Stimulated activated naive CD8-positive, alpha-beta T cell treated with anti-CD3 and anti-CD28 coated beads, Interleukin-15, Interleukin-2, amounts not matched to agents 100 U/mL and 50 U/mL, for 24 hours (primary cell): ENCODE measurements around the gene SCNN1A.
A peak's percentile ranks its signal among the peaks of the same experiment; 100 is the strongest.
"Not testable (repeated sequence)": the region's sequence is repeated elsewhere in the genome, so short reads cannot be mapped to it uniquely, and the experiment has no call there.

Experiments used
- ATAC-seq: fragments of 150-1000 bp; cut with Tn5 transposase; one replicate; pipeline ENCODE4 v1.10.0; 2021
- DNase-seq: peaks from one replicate; pipeline ENCODE4 v3.0.0; 2021

SCNN1A gene

DNA sequence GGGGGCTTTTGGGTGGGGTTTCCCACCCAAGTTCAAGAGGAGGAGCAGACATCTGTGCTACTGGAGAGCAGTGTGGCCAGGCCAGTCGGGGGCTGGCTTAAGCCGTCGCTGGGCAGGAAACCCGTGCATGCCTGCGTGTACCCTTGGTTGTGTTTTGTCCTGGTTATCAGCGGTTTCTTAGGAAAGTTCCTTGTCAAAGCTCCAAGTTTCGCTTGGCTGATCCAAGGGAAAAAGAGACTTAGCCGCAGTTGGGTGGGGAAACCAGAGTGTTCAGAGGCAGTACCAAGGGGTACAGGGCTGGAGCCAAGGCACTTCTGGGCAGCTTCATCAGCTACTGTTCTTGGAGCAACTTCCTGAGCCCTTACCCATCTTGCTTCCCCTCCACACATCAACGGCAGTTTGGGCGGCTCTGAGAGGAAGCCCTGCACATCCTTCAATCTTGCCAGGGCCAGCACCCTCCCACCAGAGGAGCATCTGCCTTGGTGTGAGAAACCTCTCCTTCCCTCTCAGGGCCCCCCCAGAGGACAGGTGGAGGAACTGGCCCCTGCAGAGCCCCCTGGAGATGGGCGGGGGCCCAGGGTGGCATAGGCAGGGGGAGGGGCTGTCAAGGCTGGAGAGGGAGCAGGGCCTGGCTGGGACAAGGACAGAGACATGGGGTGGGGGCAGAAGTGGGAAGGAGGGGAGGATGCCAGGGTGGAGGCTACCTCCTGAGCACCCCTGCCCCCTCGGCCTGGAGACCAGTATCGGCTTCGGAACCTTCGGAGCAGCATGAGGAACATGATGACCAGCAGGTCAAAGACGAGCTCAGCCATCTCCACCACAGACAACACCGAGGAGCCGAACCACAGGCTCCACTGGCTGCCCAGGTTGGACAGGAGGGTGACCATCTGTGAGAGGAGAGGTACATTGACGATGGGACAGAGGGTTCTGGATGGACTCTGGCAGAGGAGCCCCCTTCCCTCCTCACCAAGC, 27.7 kb downstream of the SCNN1A start:
- ATAC-seq (no peak), DNase-seq (no peak)

DNA sequence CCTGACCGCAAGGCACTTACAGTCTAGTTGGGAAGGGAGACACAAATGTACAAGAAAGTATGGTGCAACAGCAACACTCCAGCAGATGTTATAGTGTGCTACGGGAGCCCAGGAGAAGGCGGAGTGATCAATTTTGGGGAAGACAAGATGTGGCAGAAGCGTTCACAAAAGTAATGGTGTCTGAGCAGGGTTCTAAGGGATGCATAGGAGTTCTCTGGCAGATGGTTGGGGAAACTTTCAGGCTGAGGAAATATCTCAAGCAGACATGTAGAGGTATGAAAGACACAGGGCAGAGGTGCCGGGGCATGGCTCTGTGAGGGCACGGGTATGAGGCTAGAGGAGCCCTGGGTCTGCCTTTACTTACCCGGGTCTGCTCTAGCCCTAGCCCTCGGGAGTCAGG, 28.4 kb downstream of the SCNN1A start:
- ATAC-seq (no peak), DNase-seq (no peak)

DNA sequence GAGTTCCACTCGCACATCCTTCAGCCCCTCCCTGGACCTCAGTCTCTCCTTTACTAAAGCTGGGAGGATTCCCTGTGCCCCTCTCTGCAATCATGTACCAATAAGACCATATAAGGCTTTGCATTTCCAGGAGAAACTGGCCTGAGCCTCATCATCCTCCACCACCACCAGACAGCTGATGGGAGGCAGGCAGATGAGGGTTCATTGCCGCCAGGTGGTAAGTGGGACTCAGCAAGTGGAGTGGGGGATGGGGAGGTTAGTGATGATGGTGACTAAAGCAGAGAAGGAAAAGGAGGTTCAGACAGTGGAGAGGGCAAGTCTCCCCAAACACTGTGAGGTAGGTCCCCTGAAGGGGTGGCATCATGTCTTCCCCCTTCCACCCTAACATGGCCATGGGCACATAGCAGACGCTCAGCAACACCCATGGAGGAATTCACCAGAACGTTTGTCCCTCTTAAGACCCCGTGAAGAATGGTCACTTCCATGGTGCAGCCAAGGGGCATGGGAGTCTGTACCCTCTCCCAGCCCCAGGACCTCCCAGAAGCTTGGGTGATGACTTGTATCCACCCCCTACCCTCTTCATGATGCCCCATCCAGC, 29.0 kb downstream of the SCNN1A start:
- DNase-seq (no peak), ATAC-seq (no peak)

DNA sequence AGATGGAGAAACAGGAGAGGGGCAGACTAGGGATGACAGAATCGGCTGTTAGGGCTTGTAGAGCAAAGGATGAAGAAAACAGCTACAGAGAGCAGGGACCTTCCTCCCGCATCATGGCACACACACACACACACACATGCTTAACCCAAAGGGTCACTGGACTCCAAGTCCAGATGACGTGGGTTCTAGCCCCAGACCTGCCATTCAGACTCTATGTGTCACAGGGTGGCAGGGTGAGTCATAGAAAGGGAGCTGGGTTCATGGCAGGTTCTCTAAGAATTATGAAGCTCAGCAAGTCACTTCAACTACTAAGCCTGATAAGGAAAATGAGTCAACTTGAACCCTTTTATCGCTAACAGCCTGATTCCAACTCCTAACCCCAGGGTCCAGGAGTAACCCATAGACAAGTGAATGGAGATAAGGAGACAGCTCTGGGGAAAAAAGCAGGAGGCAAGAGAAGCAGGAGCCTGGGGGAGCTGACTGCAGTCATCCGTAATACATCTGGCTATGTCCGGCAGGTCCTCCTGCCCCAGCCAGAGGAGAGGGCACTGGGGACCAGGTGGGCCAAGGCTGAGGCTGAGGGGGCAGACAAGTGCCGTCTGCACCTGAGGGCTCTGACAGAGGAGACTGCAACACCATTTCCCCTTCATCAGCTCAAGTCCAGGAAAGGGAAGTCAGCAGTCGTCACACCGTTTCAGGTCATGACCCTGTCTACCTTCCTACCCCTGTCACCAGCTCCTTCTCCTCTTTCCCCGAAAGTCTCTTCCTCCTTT, 29.9 kb downstream of the SCNN1A start:
- ATAC-seq (peak; percentile 80), DNase-seq (peak; percentile 64)

DNA sequence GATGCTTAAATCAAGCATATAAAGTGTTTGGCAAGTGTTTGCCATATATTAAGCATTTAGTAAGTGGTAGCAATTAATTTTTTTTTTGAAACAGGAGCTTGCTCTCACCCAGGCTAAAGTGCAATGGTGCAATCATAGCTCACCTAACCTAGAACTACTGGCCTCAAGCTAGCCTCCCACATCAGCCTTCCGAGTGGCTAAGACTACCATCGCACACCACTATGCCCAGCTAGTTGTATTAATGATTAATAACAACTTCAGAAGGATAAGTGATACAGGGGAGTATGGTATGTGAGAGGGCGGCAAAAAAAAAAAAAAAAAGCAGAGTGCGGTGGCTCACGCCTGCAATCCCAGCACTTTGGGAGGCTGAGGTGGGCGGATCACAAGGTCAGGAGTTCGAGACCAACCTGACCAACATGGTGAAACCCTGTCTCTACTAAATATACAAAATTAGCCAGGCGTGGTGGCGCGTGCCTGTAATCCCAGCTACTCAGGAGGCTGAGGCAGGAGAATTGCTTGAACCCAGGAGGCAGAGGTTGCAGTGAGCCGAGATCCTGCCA, 31.2 kb downstream of the SCNN1A start:
- not testable (repeated sequence) for DNase-seq, ATAC-seq

DNA sequence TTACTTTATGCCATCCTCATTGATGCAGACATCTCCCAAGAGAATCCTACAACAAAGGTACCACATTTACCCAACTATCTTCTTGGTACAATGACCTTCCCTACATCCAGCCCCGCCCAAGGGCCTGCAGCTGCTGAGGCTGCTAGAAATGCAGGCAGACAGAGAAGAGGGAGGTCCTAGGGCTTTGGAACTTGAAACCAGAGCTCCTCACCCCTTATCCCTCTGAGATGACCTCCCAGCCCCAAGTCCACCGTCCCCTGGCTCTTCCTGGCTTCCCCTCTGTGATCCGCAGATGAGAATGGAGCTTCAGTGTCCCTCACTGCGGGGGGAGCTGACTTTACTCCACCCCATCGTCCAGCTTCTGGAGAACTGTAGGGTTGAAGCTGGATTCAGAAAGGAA, 31.8 kb downstream of the SCNN1A start:
- DNase-seq (no peak), ATAC-seq (no peak)

DNA sequence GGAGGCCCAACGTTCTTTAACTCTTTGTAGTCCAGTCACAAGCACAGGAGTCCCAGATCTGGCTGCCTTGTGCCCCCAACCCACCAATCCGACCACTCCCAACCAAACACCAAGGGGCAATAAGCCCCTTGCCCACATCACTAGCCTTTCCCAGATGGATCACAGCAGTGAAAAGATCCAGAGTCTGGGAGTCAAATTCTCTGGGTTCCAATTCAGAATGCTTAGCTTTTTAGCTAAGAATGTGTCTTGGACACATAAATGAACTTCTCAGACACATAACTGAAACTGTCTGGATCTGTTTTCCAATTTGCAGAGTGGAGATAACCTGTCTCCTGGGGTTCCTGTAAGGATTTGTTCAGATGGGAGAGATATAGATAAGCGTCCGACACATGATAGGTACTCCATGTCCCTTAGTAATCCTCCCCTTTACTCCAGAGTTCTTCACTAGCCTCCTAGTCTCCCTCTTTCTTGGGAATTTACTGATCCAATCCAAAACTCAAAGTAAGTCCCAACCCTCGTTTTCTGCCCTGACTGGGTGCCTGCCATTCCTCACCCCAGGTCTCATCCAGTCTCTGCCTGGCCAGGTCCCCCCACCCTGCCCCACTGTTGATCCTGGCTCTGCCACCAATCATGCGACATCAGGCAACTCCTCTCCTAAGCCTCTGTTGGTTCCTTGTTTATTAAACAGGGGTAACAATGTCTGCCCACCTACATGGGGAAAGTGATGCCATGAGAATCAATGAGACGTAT, 33.0 kb downstream of the SCNN1A start:
- DNase-seq (no peak), ATAC-seq (no peak)

DNA sequence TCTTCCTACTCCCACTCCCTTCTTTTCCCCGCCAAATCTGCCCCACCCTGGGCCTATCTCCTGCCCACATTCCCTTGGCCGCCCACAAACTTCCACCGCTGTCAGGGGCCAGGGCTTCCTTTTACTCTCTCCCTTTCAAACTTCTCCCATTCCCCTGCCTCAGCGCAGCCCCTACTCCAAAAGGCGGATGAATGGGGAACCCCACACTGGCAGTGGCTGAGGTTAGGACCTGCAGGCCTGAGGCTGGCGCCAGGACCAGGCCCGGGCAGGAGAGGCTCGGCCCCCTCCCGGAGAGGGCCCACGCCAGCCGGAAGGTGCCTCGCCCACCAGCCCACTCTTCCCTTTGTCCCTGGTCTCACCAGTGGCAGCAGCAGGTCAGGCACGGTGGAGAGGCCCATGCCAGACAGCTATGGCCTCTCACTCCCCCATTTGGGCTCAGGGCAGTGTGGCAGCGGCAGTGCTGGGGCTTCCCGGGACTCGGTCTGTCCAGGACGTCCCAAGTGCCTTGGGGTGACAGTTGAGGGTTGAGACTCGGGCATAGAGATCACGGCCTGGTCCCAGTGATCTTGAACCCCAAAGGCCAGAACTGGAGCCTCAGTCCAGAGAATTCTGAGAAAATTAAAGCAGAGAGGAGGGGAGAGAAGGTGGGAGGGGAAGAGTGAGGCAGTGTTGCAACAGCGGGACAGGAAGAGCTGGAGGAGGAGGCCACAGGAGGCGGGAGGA, 33.8 kb downstream of the SCNN1A start, which contains the start of gene TNFRSF1A:
TSS of gene TNFRSF1A (minus strand) at position 660 of the 723 bp plus-strand sequence. CDS start at position 398, 262 bp downstream.
- DNase-seq (peak; percentile 55), ATAC-seq (peak; percentile 55)

DNA sequence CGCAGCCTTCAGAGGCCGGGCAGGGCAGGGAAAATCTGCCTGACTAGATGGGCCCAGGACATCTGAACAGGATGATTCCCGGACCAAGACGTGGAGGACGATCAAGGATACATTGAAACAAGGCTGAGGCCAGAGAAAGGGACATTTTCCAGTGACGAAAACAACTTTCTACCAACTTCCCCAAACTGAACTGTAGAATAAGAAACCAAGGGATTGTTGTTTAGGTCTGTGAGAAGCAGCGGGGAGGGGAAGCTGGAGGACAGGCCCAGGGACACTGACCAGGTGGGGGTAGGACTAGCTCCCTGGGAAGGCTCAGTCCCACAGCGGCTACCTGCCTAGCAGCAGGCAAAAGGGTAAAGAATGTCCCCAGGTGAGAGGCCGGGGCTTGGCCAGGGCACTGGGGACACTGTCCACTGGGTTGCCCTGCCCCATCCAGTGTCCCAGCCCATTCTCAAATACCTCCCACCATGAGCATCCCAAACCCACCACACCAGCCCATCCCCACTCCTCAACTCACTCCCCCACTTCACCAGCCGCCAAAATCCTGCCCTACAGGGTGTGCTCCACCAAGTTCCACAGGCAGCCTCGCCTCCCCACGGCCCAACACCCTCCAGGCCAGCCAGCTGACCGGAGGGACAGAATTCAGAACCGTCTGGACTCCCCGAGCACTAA, 34.5 kb downstream of the SCNN1A start:
- ATAC-seq (no peak), DNase-seq (no peak)

DNA sequence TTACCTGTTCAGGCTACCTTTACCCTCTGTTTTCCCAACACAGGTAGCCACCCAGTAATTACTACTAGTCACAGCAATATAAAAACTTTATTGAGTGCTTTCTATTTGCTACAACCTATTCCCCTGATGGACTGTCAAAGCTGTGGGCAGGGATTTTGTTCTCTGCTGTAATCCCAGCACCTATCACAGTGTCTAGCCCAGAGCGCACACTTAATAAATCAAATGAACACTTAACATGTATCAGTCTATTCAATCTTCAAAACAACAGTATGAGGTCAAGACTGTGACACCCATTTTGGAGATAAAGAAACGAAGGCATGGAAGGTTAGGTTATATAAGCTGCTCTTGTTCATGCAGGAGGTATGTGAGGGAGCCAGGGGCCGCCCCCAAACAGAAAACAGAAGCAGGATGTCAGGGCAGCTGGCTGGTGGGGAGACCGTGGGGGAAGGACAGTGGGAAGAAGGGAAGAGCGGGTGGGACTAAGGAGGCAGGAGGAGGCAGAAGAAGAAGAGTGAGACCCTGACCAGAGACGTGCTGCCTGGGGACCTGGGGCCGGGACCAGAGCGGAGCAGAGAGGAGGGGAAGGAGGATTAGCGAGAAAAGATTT, 35.2 kb downstream of the SCNN1A start:
- DNase-seq (no peak), ATAC-seq (no peak)

DNA sequence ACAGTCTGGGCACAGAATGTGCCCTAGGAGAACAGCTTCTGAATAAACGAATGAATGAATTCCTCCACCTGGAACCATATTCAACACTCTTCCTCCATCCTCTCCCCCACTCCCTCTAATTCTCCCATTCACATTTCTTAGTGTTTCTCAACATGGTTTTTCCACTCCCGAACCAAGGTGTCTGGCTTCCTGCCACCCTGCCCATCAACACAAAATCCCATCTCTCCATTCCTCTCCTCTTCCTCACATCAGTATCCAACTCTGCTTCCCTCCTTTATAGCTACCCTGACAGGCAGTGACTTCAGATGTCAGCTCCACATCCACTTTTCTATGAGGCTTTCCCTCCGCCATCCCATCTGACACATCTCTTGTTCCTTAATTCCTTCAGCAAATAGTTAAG, 36.4 kb downstream of the SCNN1A start:
- ATAC-seq (no peak), DNase-seq (no peak)

DNA sequence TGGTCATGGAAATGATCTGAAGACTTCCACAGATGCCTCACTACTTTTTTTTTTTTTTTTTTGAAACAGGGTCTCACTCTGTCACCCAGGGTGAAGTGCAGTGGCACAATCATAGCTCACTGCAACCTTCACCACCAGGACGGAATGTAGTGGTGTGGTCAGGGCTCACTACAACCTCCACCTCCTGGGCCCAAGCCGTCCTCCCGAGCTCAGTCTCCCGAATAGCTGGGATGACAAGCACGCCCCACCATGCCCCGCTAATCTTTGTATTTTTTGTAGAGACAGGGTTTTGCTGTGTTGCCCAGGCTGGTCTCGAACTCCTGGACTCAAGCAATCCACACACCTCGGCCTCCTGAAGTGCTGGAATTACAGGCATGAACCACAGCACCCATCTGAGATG, 36.8 kb downstream of the SCNN1A start:
- DNase-seq, ATAC-seq: not testable (repeated sequence)

DNA sequence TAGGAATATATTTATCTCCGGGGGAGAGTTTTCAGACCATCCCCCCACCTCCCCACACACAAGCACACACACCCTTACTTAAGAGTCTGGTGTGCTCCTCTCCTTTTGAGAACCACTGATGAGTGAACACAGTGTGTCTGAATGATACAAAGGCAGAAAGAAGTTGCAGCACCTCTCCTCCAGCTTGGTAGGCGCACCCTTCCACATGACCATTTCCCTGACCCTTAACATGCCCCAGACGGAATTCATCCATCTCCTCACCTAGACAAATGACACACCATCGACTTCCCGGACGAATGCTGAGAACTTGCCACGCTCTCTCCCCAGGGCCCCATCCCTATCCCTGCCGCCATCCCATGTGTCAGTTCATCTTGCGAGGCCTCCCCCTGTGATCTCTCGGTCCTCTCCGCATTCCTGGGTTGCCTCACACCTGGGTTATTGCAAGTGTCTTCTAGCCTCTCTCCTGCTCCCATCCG, 37.4 kb downstream of the SCNN1A start:
- no peak for ATAC-seq
- no peak for DNase-seq

DNA sequence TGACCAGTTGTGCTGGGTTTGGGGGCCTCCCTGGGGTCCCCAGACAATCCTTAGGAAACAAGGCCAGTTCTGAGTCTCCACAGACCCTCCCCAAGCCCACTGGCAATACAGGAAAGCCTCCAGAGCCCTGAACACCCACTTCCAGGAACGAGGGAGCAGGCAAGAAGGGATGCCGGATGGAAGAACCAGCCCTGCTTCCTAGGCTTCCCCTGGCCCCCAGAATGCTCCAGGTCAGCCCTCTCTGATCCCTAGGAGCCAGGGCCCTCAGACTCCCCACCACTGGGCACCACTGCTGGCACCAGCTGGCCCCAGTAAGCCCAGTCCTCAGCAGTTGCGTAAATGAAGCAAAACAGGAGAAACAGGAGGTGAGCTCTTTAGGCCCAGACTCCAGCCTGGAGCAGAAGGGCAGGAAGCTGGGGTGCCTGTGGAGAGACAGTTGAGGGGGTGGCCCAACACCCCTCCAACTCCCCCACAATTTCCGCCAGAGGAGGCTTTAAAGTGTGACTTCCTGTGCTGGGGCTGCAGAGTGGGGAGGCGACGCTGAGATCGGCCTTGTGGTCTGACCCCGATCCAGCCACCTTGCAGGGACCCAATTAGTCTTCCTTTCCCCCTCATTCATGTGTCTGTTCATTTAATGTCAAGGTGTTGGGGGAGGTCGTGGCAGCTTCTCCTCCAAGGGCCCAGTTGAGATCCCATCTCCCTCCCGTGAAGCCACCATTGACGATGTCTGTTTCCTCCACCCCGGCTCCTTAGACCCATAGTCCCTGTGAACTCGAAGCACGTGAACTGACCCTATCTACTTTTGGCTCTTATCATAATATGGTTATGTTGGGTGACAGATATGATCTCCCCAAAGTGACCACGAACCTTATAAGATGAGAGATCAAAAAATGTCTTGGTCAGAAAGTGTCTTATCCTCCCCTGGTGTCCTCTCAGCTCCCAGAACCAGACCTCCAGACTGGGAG, 38.2 kb downstream of the SCNN1A start:
- peak; percentile 65 for DNase-seq
- ATAC-seq, result no peak

DNA sequence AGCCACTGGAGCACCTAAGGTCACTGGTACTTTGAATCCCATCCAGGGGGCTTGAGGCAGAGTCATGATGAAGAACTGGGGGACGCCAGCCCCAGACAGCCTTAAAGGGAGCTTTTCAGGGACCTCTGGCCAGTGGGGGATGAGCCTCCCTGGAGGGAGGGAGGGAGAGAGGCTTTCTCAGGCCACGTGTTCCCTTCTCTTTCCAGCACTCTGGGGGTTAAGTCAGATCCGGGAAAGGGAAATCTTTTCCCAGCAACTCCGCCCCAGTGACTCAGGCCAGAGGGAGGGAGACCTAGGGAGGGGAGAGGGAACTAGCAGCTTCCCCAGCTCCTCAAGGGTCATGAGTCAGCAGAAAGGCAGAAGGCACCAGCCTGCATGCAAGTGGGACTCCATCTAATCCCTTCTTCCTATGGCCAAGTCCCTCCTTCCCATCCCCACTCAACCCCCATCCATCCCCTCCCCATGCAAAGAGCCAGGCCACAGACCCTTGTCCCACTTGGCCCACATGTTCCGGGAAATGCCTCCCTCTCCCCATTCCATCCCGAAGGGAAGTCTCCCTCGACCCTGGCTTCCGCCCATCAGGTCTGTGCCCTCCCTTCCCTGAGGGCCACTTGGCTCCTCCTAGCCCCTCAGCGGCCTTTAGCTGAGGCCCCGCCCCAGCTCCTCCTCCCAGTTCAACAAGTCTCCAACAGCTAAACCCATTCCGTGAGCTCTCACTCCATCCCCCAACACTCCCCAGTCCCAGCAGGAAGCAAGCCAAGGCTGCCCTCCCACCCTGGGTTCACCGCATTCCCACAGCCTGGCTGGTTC, 39.1 kb downstream of the SCNN1A start:
- DNase-seq, result peak; percentile 77
- ATAC-seq, result peak; percentile 50

DNA sequence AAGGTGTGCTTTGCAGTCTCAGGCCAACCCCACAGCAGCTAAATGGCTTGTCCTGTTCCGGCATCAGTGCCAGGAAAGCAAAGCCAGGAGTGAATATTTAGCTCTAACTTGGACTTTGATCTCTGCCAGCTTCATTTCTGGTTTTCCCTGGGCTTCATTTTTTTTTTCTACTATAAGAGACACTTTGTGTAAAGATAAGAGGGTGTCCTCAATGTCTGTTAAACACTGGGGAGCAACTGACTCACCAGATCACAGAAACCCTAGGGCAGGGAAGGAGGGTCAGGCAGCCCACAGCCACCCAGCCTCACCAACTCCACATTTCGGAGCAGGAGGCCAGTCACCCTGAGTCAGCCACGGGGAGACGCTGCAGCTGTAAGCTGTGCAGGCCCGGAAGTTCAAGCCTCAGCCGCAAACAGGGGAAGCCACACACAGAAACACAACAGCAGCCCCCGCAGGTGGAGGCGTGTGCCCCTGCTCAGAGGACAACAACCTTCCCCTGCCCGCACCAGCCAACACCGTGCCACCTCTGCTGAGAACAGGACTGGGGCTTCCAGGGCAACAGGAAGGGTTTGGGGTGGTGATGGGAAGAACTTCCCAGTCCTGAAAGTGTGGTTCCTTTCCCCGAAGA, 39.8 kb downstream of the SCNN1A start:
- peak; percentile 88 for DNase-seq
- peak; percentile 84 for ATAC-seq

DNA sequence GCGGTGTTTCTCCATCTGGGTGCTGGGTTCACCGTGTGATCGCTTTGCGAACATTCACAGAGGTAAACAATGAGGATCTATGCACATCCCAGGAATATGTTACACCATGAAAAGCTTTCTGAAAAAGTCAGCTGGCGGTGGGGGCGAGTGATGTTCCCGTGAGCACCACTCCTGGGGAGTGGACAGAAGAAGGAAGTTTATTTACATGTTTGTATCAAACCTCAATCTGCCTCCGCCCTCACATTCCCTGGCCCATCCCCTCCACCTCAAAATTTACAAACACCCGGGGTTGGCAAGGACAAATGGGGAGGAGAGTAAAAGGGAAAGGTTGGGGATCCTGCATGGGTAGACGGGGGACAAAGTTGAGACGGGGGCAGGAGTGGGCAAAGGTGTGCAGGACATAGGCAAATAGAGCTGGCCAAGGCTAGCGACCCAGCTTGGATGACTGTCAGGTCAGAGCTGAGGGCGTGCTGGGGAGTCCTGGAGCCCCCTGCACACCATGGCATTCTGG, 40.4 kb downstream of the SCNN1A start:
- ATAC-seq (no peak), DNase-seq (no peak)
